ENCODE data around the gene RCOR2.

Gene RCOR2

DNA sequence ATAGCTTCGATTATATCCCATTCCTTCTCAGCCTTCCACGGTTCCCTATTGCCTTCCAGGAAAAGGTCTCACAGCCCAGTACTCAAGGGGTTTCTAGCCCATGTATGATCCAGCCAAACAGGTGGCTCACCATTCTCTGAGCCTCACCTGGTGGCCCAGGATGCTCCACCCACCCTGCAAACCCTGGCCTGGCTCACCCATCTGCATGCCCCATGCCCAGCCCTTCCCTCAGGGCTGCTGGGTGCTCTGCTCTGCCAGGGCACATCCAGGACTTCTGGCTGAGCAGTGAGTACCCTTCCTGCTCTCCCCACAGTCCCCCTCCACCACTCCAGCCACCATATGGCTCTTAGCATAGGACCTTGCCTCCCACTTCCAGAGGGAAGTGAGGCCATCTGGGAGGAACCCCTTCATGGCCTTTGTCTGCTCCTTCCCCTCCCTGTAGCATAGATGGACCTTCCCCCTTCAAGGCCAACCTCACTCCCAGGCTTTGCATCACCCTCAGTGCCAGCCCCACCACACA, 5.8 kb upstream of the RCOR2 start:
- FAIRE-seq = no peak

DNA sequence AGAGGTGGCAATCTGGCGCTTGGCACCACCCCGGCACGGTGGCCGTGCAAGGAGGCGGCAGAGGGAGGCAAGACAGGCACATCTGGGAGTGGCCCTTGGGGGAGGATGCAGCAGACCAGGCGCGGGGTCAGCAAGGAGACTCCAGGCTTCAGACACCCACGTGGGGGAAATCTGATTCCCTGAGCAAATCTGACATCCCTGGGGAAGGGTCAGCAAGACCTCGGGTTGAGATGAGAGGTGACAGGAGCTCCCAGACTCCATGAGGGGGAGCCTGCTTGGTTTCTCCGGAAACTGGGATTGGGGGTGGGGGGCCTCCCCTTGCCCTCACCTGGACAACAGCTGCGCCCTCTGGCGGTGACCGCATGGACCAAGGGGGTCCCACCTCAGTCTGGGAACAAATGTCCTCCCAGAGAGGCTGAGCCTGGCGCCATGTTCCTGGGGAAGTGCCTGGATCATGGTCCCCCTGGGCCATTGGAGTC, 4.0 kb upstream of the RCOR2 start:
- no peak for FAIRE-seq

DNA sequence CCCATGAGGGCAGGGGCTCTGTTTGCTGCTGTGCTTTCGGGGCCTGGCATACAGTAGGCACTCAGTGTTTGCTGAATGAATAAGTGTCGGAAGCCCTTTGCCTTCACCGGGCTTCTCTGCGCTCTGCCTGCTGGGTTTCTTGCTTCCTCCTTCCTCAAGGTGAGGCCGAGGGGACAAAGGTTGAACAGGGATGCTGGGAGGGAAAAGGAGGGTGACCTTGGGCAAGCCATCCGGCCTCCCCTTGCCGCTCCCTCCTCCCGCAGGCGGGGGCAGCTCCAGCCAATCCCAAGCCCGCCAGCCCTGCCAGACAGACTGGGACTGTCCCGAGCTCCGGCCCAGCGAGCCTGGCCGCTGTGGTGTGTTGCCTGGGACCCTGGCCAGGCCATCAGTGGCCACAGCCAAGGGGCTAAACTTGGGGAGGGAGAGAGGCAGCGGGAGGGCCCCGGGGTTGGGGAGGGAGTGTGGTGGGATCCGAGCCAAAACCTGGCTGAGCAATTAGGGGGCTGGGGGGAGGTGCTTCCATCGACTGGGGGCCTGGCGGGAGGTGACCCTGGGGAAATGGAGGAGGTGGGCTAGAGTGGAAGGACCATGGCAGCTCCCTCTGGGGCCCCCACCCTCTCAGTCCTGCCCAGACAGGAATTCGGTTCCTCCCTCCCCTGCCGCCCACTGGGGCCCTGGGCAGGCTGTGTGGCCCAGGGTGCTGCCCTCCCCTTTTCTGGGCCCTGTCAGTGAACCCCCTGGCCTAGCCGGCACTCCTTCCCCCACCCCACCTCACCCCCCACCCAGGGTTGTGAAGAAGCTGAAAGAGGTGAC, 3.4 kb upstream of the RCOR2 start:
- no peak for FAIRE-seq

DNA sequence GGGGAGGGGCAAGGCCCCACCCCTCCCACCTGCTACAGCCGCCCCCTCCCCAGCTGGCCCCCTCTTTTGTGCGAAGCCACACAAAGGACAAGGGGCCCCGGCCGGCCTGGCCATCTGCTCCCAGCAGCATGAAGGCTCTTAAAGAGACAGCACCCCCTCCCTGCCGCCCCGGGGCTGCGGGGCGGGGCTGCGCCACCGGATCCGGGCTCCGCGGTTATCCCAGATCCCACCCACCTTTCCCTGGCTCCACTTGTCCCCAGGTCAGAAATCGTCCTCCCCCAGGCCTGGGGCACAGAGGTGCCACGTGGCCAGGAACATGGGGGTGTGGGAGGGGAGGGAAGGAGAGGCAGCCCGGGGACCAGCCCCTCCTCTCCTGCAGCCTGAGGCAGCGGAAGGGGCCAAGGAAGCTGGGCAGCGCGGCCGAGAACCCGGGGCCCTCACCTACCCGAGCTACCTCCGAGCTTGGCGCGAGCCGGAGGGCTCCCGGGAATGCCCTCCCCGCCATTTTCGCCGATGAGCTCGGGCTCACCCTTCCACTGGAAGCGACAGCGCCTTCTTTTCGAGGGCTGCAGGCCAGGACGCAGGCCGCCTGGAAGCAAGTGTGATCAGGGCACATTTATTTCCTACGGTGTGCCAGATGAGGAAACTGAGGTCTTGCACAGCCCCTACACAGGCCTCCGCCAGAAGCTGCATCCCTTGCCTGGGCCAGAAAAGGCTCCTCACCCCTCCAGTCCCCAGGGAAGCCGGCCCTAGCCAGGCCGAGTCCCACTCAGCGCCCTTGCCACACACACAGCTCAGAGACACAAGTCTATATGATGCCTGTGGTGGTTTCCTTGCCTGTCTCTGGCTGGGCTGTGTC, 2.5 kb upstream of the RCOR2 start:
- FAIRE-seq = peak; percentile 67

DNA sequence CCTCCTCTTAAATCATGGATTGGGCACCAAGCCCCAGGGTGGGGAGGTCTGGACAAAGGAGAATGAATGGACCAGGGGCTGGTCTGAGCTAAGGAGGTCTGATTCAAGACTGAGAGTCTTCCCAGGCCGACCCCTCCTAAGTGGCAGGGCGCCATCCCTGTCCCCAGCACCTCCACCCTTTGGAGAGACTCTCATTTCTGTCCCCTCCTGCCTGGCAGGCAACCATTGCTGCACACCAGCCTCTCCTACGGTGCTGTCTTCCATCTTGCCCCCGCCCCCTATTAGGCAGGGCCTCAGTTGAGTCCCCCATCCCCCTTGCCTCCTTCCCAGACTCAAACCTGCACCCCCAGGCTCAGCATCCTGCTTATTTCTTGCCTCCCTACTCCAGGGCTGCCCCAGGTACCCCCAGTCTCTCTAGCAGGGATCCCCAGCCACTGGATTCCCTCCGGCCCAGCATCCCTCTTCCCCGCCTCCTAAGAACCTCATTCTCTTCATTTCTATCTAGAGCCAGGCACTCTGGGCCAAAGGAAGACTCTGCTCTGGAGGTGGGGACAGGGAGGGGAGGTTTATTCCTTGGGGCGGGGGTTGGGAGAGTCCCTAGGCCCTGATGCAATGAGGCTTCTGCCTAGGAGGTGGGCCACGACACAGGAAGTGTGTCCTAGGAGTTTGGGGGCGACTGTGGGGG, 1.7 kb upstream of the RCOR2 start:
- no peak for FAIRE-seq

DNA sequence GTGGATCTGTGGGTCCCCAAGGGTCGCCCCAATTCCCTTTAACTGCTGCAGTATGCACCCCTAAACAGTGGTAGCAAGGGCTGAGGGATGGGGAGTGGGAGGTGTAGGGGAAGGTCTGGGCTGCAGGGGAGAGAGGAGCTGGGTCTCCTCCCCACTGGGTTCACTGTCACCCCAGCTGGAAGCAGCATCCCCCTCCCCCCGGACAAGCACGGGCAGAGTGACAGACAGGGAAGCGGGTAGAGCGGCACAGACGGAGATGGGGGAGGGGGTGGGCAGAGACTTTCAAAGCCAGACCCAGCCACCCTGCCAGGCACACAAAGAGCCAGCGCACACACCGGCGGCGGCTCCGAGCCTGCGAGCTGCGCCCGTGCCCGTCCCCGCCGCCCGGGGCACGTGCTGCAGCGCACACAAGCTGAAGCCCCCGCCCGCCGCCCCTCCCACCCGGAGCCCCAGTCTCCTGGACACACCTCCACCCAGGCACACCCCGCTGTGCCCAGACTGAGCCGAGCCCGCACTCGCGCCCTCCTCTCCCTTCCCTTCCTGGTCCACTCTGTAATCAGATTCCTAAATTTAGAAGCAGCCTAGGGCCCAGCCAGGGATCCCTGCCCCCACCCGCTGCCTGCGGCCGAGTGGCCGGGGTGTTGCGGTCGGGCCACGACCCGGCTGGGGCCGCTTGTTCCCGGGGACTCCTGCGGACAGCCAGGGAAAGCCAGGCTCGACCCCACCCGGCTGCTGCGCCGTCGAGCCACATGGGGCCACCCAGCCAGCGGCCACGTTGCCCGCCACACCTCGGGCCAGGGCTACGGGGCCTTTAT, 935 bp upstream of the RCOR2 start:
- FAIRE-seq = no peak

DNA sequence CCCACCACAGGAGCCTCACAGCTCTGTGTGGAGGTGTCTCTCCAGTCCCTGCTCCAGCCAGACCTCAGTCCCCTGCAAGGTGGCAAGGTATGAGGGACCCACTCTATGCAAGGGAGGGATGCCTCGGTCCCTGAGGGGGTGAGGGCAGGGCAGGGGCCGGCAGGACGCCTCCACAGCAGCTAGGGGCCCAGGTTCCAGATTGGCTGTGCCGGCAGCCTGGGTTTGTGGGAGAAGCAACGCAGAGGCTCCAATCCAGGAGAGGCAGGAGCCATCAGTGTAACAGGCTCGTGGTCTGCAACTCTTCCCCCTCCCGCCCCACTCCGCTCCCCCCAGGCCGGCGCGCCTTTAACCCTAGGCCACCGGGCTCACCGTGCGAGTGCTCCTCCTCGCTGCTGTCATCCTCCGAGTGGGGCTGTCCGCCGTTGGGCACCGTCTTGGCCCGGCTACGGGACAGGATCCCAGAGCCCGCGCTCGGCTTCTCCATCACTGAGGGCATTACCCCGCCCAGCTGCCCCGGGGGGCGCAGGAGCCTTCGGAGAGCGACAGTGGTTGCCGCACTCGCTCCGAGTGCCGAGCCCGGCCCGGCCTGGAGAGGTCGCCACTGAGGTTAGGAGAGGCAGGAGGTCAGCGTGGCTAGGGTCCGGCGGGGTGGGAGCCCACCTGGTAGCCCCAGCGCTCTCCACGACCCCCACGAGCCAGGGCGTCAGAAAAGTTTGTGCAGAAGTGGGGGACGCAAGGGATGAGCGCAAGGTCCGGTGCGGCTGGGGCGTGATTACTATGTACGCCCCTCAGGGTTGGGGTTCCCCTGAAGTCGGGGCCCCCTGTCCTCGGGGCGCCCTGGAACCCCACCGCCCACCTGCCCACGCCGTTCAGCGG, 765 bp downstream of the RCOR2 start:
- FAIRE-seq = no peak

DNA sequence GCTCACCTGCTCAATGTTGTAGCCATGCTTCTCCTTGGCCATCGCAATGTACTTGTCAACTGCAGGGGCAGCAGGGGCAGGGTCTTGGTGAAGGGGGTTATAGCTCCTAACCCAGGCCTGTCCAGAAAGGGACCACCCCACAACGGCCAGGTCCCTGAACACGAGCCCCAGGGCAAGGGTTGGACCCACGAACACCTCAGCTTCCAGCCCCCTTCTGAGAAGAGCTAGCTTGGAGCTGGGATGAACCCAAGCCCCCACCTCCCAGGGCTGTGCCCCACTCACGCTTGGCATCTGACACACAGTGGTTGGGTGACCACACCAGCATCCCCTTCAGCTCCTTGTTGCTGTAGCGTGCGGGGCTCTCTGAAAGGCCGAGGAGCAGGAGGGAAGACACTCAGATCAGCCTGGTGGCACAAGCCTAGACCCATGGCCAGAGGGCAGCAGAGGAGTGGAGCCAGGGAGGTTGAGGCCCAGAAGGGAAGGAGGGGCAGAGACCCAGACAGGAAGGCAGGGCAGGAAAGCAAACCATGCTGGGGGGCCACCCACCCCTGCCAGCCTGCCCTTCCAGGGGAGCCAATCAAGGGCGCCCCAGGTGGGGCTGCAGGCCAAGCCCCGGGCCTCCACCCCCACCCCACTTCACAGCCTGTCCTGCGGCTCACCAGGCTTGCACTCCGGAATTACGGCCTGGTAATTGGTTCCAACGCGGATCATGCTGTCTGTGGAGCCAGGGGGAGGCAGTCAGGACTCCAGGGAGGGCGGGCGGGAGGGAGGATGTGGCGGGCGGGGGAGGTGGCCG, 1.9 kb downstream of the RCOR2 start:
- FAIRE-seq = no peak

DNA sequence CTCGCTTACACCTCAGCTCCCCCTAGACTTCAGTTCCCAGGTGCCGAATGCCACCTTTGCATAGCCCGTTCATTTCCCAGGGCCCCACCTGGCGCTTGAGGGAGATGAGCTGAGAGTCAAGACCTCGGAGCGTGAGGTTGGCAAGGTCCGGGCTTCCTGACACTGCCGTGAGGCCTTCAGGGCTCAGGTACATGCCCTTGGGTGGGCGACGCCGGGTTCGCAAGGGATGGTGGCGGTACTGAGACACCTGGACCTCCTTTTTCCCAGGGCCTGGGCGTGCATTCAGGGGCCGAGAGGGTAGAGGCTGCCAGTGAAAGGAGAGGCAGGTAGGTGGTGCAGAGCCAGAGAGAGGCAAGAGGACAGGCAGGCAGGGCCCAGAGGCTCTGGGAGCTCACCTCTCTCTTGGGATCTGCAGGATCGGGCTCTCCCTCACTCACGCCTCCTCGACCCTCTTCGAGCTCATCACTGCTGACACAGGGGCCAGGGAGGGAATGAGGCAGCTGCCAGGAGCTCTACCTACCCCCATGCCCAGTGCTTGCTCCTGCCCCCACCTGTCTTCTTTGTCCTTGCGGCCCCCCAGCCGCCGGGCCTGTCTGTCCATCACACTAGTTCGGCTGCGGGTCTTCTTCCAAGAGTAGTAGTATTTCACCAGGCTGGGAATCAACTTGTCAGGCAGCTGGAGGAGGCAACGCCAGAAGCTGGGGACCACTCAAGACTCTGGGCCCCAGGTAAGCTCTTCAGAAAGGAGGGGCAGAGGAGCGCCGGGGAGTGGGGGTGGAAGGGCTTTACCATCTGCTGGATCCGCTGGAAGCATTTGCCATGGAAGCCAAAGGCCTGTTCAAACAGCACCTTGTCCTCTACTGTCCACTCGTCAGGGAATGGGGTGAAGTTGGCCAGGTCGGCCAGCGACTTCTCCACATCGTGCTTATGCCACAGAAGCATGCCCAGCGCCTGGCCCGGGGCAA, 2.8 kb downstream of the RCOR2 start:
- no peak for FAIRE-seq

DNA sequence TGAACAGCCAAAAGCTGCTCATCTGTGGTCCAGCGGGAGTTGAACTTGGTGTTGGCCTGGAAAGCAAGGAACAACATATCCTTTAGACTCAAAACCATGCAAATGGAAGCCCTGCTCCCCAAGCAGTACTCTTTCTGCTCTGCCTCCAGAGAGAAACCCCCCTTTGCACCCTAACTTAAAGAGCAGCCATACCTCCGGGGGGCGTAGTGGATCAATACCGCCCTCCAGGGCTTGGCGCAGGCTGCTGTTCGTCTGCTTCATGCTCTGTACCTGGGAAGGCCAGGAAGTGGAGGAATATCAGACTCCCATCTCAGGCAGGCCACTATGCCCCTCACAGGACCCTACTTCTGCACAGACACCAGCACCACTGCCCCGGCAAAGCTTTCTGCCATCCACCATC, 4.3 kb downstream of the RCOR2 start:
- FAIRE-seq = no peak

DNA sequence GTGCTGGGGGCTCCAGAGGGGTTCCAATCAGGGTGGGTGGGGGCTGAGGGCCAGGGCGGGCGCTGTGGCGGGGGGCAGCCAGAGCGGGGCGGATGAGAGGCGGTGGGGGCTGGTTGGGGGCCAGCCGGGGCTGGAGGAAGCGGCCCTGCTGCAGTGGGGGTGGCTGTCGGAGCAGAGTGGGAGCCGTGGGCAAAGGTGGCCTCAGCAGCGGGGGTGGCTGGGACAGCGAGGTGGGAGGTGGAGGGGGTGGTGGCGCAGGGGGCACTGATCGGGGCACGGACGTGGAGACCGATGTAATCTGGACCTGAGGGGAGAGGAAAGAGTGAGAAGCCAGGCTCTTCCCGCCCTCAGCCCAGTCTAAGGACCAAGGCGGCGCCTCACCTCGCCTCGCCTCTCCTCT, 5.1 kb downstream of the RCOR2 start:
- no peak for FAIRE-seq

DNA sequence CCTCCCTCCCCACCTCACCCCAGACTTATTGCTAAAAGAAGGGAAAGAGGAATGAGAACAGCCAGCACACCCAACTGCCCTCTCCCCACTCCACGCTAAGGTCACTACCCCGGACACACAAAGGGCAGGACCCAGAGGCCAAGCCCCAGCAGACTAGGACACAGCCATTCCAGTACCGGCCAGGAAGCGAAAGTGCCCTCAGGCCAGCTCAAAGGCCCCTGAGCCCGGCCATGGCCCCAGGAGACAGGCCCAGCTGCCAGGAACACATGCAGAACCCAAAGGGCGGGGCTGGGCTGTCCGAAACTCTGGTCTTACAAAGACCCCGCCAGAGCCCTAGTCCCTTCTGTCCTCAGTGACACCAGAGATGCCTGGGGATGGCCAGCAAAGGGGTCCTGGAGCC, 5.5 kb downstream of the RCOR2 start:
- no peak for FAIRE-seq

DNA sequence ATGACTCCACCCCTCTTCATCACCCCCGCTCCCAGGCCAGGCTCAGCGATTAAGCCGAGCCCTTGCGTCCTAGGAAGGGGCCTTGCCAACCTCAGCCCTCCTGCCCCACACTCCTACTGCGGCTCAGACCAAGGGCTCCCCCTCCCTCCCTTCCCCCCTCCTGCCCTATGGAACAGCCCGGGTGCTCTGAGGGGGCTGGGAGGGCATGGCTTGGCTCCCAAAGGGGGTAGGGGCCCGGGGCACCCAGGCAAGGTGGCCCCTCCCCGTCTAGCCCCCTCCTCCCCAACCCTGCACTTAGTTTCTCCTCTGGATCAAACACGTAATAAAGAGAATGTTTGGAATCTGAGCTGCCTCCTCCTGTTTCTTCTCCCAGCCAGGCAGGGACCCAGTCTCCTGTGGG, 6.3 kb downstream of the RCOR2 start:
- no peak for FAIRE-seq

DNA sequence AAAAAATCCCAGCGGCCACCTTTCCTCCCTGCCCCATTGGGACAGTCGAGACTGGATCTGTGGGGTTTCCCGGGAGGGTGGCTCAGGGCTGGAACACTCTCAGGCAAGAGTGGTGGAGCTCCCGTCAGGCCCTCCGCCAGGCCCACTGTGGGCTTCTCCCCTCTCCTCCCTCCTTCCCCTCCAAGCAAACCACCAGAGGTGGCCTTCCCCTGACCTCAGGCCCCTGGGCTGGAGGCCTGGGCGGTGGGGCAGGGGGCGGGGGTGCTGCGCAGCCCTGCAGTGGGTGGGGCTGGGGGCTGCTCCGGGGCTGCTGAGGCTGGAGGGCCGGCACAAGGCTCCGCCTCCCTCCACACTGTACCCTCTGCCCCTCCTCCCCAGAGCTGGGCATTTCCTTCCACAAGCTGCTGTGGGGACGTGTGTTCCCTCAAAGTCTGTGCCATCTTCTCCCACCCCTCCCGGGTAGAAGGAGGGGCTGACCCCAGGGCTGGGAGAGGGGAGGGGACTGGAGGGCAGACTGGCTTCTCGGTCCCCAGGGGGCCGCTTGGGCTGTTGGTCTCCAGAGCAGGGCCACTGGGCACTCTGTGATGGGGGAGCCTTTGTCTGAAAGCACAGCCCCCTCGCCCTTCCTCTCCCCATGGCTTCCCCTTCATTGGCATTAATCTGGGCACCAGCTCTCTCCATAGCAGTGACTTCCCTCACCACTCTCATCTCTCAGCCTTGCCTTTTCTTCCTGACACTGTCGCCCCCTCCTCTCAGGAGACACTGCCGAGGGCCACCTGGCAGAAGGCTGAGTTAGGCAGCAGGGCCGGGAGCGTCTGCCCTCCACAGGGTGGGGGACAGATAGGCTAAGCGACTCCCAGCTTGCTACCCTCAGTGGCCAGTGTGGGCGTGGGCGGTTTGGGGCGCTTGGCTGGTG, 7.1 kb downstream of the RCOR2 start:
- no peak for FAIRE-seq

DNA sequence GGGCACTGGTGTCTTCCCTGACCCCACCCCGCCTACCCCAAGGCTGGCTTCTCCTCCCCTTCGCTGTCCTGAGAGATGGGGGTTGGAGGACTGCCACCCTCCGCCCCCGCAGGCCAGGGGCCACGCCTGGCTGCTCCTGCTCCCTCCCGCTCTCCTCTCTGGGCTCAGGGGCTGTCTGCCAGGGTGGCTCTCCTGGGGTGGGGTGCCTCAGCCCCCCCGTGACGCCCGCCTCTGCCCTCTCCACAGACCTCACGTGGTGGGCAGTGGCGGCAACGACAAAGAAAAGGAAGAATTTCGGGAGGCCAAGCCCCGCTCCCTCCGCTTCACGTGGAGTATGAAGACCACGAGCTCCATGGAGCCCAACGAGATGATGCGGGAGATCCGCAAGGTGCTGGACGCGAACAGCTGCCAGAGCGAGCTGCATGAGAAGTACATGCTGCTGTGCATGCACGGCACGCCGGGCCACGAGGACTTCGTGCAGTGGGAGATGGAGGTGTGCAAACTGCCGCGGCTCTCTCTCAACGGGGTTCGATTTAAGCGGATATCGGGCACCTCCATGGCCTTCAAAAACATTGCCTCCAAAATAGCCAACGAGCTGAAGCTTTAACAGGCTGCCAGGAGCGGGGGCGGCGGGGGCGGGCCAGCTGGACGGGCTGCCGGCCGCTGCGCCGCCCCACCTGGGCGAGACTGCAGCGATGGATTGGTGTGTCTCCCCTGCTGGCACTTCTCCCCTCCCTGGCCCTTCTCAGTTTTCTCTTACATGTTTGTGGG, 8.1 kb downstream of the RCOR2 start:
- FAIRE-seq = no peak

DNA sequence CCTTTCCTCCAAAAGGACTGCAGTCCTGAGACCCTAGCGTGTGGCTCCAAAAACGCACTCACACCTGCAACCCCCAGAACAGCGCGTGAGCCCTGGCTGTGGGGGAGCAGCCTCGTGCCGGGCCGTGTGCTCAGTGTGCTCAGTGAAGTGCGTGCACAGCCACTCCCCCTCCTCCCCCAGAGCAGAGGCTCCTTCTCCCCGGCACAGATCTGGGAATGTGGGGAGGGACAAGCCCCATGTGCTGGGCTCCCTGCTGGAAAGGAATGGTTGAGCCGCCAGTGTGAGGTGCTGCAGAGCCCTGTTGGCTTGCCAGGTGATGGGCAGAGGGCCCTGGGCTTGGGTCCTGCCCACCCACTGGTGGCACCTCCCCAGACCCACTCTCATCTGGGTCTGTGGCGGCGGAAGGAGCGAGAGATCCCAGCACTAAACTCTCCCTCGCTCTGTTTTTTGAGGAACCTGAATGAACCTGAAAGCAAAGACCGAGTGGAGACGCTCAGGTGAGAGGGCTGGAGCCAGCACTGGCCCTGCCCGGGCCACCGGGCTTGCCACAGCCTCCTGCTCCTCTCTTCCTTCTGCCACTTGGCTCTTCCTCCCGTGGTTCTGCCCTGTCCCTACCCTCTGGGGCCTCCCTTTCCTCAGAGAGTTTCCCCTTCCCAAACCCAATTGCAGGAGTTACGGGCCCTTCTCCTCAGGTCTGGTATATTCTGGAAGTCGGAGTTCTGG, 9.0 kb downstream of the RCOR2 start:
- no peak for FAIRE-seq

DNA sequence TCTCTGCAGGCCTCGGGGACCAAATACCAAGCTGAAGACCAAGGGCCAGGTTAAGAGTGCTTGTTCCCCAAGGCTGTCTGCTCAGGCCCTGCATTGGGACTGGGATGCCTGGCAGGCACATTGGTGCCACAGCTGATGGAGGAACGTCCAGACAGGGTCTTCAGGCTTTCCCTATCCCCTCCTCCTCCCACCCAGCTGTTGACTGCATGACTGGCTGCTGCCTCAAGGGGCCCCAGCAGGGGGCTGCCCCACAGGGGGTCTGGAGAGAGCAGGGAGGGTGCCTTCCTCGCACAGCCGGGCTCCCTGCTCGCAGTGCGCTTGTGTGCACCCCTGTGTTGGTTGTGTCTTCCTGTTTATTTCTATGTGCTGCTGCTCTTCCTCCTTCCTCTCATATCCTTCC, 9.9 kb downstream of the RCOR2 start:
- FAIRE-seq = no peak
